Skeletal muscle tissue (tissue), 4 donors: ENCODE measurements around the gene PAPLN. TPM values are rescaled to one million over a fixed set of nuclear protein-coding genes. Genes with fewer than 3 reads are reported as not detected.

Experiments
- H3K27ac ChIP-seq: one replicate; pipeline ENCODE4 v1.7.0; 2013; ENCODE audit warnings: mild to moderate bottlenecking, low read depth, low read length, inconsistent platforms
- H3K27me3 ChIP-seq, 3 donors: one replicate each; pipeline ENCODE4 v1.7.0; 2013; ENCODE audit warnings: low read length in 3 of 3; ENCODE audit not compliant: control insufficient read depth in 3 of 3, insufficient read depth in 3 of 3
- H3K36me3 ChIP-seq, 3 donors: one replicate each; pipeline ENCODE4 v1.7.0; 2013; ENCODE audit warnings: low read length in 3 of 3; ENCODE audit not compliant: control insufficient read depth in 3 of 3, insufficient read depth in 3 of 3
- H3K4me1 ChIP-seq, 3 donors: one replicate each; pipeline ENCODE4 v1.7.0; 2013; ENCODE audit warnings: low read length in 3 of 3, mild to moderate bottlenecking in 3 of 3; ENCODE audit not compliant: control insufficient read depth in 3 of 3, insufficient read depth in 3 of 3
- H3K4me3 ChIP-seq, 3 donors: one replicate each; pipeline ENCODE4 v1.7.0; 2013; ENCODE audit warnings: low read length in 3 of 3
- H3K9ac ChIP-seq, 3 donors: one replicate each; pipeline ENCODE4 v1.7.0; 2013; ENCODE audit warnings: low read length in 3 of 3, mild to moderate bottlenecking in 3 of 3, moderate library complexity in 2 of 3, low read depth in 1 of 3
- H3K9me3 ChIP-seq, 3 donors: one replicate each; pipeline ENCODE4 v1.7.0; 2013; ENCODE audit warnings: low read length in 3 of 3; ENCODE audit not compliant: control insufficient read depth in 3 of 3
- total RNA-seq: library from RNA; depleted of rRNA; stranded (reverse); fragments of >200 nt; gene quantifications from one replicate; pipeline ENCODE4 v1.2.3, GENCODE V29; 2014
- donor health status: Osteomylitis.

The PAPLN gene
- total RNA-seq, 1 donor from 2014 or later: 1.6 TPM

- Histone ChIP-seq H3K27ac (no peak overlapping the region), H3K4me3 (no peak overlapping the region), H3K9me3 (no peaks in the 10 kb centered on the region), H3K27me3 (no peaks in the 10 kb centered on the region), H3K9ac (no peak overlapping the region), H3K36me3 (no peaks in the 10 kb centered on the region), H3K4me1 (peaks cover 8 to 15% (median 13%) of the 10 kb centered on the region in 3 donors)
Observed at GRCh38 chr14:73265721-73266046, 28.4 kb downstream of the PAPLN start.

GRCh38 chr14:73266317-73266716, 29.0 kb downstream of the PAPLN start:
- Histone ChIP-seq H3K9ac (no peak overlapping the region), H3K27me3 (no peaks in the 10 kb centered on the region), H3K9me3 (no peaks in the 10 kb centered on the region), H3K4me3 (no peak overlapping the region), H3K27ac (no peak overlapping the region), H3K4me1 (peaks cover 8 to 16% (median 13%) of the 10 kb centered on the region in 3 donors), H3K36me3 (no peaks in the 10 kb centered on the region)

- Histone ChIP-seq H3K4me3 (no peak overlapping the region), H3K27ac (no peak overlapping the region), H3K36me3 (no peaks in the 10 kb centered on the region), H3K9ac (no peak overlapping the region), H3K9me3 (no peaks in the 10 kb centered on the region), H3K4me1 (peaks cover 10 to 20% (median 16%) of the 10 kb centered on the region in 3 donors), H3K27me3 (no peaks in the 10 kb centered on the region)
Observed at GRCh38 chr14:73267474-73267873, 30.2 kb downstream of the PAPLN start.

- no peaks in the 10 kb centered on the region for H3K9me3 ChIP-seq
- peak overlapping the region; percentile 66 to 74 (median 73) for H3K4me3 ChIP-seq
- H3K9ac ChIP-seq: peak overlapping the region; percentile 58 to 74 (median 62)
- H3K27ac ChIP-seq: no peak overlapping the region
- peaks cover 16 to 24% (median 19%) of the 10 kb centered on the region in 3 donors for H3K4me1 ChIP-seq
- H3K27me3 ChIP-seq: no peaks in the 10 kb centered on the region
- peaks cover 0 to 9% (median 5%) of the 10 kb centered on the region in 3 donors for H3K36me3 ChIP-seq
Observed at GRCh38 chr14:73269729-73270531, 32.6 kb downstream of the PAPLN start.

GRCh38 chr14:73272393-73272792, 35.1 kb downstream of the PAPLN start:
- Histone ChIP-seq H3K9ac (peak overlapping the region in 1 of 3 donors; percentile 62), H3K4me1 (peaks cover 16 to 24% (median 19%) of the 10 kb centered on the region in 3 donors), H3K9me3 (no peaks in the 10 kb centered on the region), H3K27ac (no peak overlapping the region), H3K36me3 (peaks cover 10 to 24% (median 20%) of the 10 kb centered on the region in 3 donors), H3K27me3 (no peaks in the 10 kb centered on the region), H3K4me3 (no peak overlapping the region)

- Histone ChIP-seq H3K36me3 (peaks cover 12 to 25% (median 21%) of the 10 kb centered on the region in 3 donors), H3K4me1 (peaks cover 16 to 24% (median 19%) of the 10 kb centered on the region in 3 donors), H3K9ac (no peak overlapping the region), H3K27me3 (no peaks in the 10 kb centered on the region), H3K9me3 (no peaks in the 10 kb centered on the region), H3K27ac (no peak overlapping the region), H3K4me3 (no peak overlapping the region)
Observed at GRCh38 chr14:73273799-73274198, 36.5 kb downstream of the PAPLN start.

GRCh38 chr14:73276836-73277235, 39.5 kb downstream of the PAPLN start:
- peaks cover 7 to 8% (median 8%) of the 10 kb centered on the region in 3 donors for H3K4me1 ChIP-seq
- H3K27ac ChIP-seq: no peak overlapping the region
- H3K9ac ChIP-seq: no peak overlapping the region
- H3K27me3 ChIP-seq: no peaks in the 10 kb centered on the region
- H3K4me3 ChIP-seq: no peak overlapping the region
- no peaks in the 10 kb centered on the region for H3K9me3 ChIP-seq
- peaks cover 20 to 41% (median 35%) of the 10 kb centered on the region in 3 donors for H3K36me3 ChIP-seq

- H3K4me1 ChIP-seq: peaks cover 4 to 7% (median 5%) of the 10 kb centered on the region in 3 donors
- H3K27ac ChIP-seq: no peak overlapping the region
- no peak overlapping the region for H3K4me3 ChIP-seq
- peaks cover 25 to 47% (median 40%) of the 10 kb centered on the region in 3 donors for H3K36me3 ChIP-seq
- H3K27me3 ChIP-seq: no peaks in the 10 kb centered on the region
- no peak overlapping the region for H3K9ac ChIP-seq
- H3K9me3 ChIP-seq: no peaks in the 10 kb centered on the region
Observed at GRCh38 chr14:73277376-73277775, 40.1 kb downstream of the PAPLN start.

GRCh38 chr14:73280903-73281302, 43.6 kb downstream of the PAPLN start:
- H3K9ac ChIP-seq: no peak overlapping the region
- peaks cover 32 to 66% (median 59%) of the 10 kb centered on the region in 3 donors for H3K36me3 ChIP-seq
- H3K4me1 ChIP-seq: no peaks in the 10 kb centered on the region
- H3K4me3 ChIP-seq: no peak overlapping the region
- H3K27me3 ChIP-seq: no peaks in the 10 kb centered on the region
- H3K9me3 ChIP-seq: no peaks in the 10 kb centered on the region
- H3K27ac ChIP-seq: no peak overlapping the region

- no peak overlapping the region for H3K9ac ChIP-seq
- H3K9me3 ChIP-seq: no peaks in the 10 kb centered on the region
- no peaks in the 10 kb centered on the region for H3K27me3 ChIP-seq
- H3K27ac ChIP-seq: no peak overlapping the region
- H3K36me3 ChIP-seq: peaks cover 27 to 57% (median 52%) of the 10 kb centered on the region in 3 donors
- no peak overlapping the region for H3K4me3 ChIP-seq
- H3K4me1 ChIP-seq: no peaks in the 10 kb centered on the region
Observed at GRCh38 chr14:73283608-73284379, 46.5 kb downstream of the PAPLN start.
